GM18868 (cell line): ENCODE measurements around the gene BNC2.

Source experiments
- ATAC-seq: cut with Tn5 transposase; IDR thresholded peaks from one replicate; pipeline ENCODE4 v1.9.1; 2021; ENCODE audit warnings: mild to moderate bottlenecking, moderate library complexity; ENCODE audit not compliant: unreplicated experiment

BNC2 gene

DNA sequence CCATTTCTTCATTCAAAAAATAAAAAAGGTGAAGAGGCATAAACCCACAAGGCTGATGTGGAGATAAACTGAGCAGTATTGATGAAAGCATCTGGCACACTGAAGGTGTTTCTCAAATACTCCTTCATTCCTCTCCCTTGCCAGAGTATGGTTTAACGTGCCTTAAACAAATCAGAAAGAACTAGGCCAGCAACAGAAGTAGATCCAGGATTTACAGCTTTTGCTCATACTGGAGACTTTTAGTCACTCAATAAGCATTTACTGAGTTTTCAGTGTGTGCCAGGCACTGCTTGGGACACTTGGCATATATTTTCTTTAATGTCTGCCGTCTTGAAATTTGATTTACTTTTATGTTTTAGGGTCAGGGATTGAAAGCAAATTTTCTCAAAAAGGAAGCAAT is 53.0 kb downstream of the BNC2 start:
- ATAC-seq = no peak

GRCh38 chr9:16817002-16817401 is 53.5 kb downstream of the BNC2 start:
- ATAC-seq = no peak

- ATAC-seq = no peak
Measured at GRCh38 chr9:16816011-16816410, 54.5 kb downstream of the BNC2 start.

DNA sequence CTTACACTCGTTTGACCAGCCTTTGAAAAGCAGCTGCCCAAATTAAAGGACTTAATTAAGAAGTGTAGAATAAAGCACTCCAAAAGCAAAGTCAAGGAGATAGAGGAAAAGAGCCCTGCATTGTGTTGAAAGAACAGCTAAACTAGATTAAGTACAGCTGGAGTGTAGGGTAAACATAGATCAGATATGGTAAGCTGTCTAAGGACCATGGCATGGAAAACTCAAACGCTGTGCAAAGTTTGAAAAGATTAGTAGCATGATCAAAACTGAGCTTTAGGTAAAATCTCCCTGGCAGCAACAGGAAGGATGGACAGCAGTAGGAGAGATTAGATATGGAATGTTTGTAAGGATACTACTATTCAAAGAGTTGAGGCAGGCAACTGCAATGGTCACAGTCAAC is 55.4 kb downstream of the BNC2 start:
- no peak for ATAC-seq

DNA sequence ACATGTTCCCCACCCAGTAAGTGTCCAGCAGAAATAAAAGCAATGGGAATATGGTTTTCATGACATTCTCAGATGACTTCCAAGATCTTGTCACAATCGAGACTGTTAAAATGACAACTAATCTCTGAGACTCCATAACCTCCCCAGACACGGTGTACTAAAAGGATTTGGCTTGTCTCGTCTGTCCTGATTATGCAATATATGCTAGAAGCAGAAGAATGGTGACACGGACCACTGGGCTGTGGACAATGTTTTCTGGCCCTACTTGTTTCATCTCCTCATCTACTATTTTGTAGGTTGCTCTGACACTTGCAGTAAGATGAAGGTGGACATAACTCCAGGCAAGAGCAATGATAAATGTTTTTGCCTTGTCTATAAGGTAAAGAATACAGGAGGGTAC is 56.6 kb downstream of the BNC2 start:
- ATAC-seq = no peak

- no peak for ATAC-seq
Measured at GRCh38 chr9:16811987-16812685, 58.3 kb downstream of the BNC2 start.

GRCh38 chr9:16809912-16810610 is 60.4 kb downstream of the BNC2 start:
- no peak for ATAC-seq

DNA sequence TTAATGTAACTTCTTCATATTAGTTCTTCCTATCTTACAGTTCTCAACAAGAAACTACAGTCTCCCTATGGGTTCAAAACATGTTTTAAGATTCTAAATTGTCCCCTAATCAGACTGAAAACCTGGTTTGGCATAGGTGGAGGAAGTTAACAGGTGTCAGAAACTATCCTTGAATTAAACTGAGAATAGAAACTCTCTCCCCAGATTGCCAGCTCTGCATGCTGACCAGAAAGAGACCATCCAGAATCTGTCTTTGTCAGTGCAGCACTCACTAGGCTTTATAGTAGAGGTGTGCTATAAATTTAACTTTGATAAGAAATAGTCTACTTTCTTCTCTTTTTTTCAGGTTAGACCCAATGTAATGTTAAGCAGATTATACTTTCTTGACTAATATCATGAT is 63.8 kb downstream of the BNC2 start:
- no peak for ATAC-seq

DNA sequence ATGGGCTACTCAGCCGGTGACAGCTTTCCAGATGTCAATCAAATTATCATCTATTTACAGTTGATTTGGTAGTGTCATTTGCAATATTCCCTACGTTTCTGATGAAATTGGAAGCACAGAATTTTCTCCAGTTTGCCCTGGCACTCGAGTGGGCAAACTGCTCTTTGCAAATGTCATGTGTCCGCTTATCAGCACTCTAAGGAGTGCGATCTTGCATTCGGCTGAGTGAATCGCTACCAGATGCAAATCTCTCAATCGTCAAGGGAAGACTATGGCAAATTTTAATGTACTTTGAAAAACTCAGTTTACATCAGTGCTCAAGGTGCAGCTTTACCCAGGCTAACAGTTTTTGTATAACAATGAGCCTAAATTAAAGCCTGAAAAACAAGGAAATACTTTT is 66.8 kb downstream of the BNC2 start:
- ATAC-seq = no peak

DNA sequence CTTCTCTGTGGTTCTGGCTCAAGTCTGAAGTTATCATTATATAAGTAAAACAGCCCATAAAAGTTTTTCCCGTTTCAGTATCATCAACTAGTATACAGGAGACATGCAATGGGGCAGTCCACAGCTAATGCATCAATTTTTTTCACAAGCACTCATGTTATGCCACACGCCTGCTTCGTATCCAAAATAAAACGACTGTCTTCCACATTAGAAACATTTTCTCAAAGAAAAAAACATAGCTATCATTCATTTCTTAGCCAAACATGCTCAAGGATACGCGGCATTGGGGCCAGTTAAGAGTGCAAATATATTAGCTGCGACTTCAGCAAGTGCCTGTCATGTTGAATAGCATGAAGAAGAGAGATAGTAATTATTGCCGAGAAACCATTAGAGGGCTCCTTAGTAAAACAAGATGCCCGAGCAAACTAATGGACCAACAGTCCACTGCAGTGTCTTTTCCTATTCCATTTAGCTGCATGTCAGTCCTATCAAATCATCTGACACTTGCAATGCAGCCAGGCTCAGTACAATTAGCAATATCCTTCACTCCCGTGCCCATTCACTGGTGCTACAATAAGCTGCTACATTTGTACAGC is 68.5 kb downstream of the BNC2 start:
- ATAC-seq = no peak

- ATAC-seq = no peak
Measured at GRCh38 chr9:16796304-16796825, 74.1 kb downstream of the BNC2 start.

DNA sequence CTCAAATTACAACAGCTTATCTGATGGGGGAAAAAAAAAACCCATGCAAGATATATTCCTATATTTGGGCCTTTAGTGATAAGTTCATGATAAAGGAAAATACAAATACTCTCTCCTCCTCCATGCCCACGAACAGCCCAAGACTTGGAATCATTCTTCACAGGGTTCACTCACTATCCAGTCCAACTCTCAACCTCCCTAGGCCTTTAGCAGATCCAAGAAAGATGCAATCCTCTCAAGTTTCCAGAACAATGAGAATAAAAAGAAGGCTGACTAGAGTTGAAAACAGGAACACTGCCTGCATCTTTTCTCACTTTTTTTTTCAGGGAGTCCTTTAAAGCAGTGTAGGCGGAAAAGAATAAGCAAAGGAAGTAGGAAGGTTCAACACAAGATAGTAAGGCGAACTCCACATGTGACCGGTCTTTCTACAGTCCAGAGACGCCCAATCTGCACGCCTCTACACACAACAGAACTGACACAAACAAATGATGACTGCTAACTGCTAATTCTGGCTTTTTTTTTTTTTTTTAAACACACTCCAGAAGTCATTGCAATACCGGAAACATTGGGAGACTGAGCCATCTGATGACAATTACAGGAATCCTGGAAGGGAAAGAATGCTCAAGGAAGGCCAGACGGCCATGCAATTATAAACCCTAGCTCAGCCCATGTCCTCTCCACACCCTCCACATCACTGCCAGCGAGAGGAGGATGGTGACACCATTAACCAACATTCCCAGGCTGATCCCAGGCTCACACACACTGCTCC is 75.4 kb downstream of the BNC2 start:
- ATAC-seq = no peak

GRCh38 chr9:16794103-16794502 is 76.4 kb downstream of the BNC2 start:
- no peak for ATAC-seq

DNA sequence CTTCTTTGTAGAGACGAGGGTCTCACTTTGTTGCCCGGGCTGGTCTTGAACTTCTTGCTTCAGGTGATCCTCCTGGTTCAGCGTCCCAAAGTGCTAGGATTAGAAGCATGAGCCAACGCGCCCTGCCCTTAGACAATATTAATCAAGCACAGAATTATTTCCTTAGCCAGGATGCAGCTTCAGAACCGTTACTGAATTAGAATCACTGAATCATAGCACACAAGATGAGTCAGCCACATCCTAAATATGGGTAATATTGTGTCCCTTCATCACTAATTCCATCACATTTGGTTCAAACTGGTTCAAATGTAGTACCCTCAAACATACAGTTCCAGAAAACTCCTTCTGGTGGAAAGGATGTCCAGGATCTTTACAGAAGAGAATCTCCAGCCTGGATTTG is 82.7 kb downstream of the BNC2 start:
- no peak for ATAC-seq

- no peak for ATAC-seq
Measured at GRCh38 chr9:16784002-16784401, 86.5 kb downstream of the BNC2 start.

DNA sequence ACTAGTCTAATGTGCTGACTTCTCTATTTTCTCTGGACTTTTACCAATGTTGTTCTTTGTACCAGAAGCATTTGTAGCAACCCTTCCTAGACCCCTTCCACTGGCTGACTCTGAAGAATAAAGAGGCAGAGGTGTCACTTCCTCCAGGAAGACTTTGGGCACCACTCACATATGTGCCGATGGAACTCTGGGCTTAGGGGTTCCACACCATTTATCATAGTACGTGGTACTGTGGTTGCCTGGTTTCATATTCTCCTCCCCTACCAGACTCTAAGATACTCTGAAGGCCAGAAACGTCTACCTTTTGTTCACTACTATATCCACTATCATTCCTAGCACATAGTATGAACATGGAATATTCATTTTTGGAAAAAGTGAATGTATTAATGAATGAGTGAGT is 88.0 kb downstream of the BNC2 start:
- no peak for ATAC-seq

DNA sequence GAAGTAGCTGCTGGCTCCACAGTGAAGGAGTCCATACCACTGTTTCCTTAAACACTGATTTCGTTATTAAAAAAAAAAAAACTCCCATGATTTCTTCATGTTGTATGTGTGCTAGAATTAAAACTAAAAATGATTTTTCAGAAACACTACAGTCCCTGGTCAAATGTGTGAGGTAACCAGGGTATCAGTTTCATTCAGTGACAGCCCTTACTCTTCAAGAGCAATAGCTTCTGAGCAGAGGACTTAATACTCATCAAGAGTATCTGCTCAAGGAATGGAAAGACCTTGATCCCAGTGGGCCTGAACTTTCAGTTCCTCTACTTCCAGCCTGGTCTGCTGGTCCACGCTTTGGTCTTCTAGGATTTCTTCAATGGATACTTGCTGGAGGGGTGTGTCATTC is 95.1 kb downstream of the BNC2 start:
- no peak for ATAC-seq

DNA sequence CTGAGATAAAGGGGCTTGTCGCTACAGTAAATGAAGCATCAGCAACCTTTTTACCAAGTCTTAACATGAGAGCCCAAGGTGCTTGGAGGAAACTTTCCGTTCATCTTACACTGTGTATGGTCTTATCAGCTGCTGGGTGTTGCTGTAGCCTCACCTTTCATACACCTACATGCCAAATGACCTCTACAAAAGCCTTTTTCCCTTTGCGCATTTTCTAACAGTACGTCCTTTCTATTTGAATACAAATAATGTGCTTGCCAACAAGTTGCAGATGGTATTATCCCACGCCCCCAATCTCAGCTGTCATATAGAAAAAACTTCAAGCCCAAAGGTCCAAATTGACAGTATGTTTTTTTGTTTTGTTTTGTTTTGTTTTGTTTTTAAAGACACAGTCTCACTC is 96.9 kb downstream of the BNC2 start:
- ATAC-seq = no peak

GRCh38 chr9:16773116-16773515 is 97.4 kb downstream of the BNC2 start:
- ATAC-seq = no peak

- no peak for ATAC-seq
Measured at GRCh38 chr9:16771356-16771755, 99.1 kb downstream of the BNC2 start.

GRCh38 chr9:16769291-16769690 is 101.2 kb downstream of the BNC2 start:
- no peak for ATAC-seq
